Measurements from ENCODE around the gene CACNA1F.

The CACNA1F gene

GRCh38 chrX:49257074-49257790, 24.1 kb upstream of the CACNA1F start:
- no peak for DNase-seq

- DNase-seq = no peak
These were observed 23.3 kb upstream of the CACNA1F start for GRCh38 chrX:49256268-49256995.

GRCh38 chrX:49254639-49255038, 21.5 kb upstream of the CACNA1F start:
- DNase-seq = no peak

GRCh38 chrX:49251325-49251724, 18.2 kb upstream of the CACNA1F start:
- no peak for DNase-seq

GRCh38 chrX:49250578-49250977, 17.4 kb upstream of the CACNA1F start:
- no peak for DNase-seq

- no peak for DNase-seq
These were observed 16.9 kb upstream of the CACNA1F start for GRCh38 chrX:49250066-49250465.

GRCh38 chrX:49249616-49250015, 16.5 kb upstream of the CACNA1F start:
- no peak for DNase-seq

GRCh38 chrX:49249071-49249470, 15.9 kb upstream of the CACNA1F start:
- DNase-seq = no peak

- no peak for DNase-seq
These were observed 15.0 kb upstream of the CACNA1F start for GRCh38 chrX:49247916-49248811.

GRCh38 chrX:49247346-49247745, 14.2 kb upstream of the CACNA1F start:
- DNase-seq = no peak

GRCh38 chrX:49246541-49246940, 13.4 kb upstream of the CACNA1F start:
- no peak for DNase-seq

GRCh38 chrX:49244207-49244606, 11.1 kb upstream of the CACNA1F start:
- DNase-seq = no peak

- DNase-seq = no peak
These were observed 10.0 kb upstream of the CACNA1F start for GRCh38 chrX:49243166-49243565.

- DNase-seq = no peak
These were observed 9.5 kb upstream of the CACNA1F start for GRCh38 chrX:49242545-49243066.

GRCh38 chrX:49238735-49239134, 5.6 kb upstream of the CACNA1F start:
- no peak for DNase-seq

GRCh38 chrX:49237060-49237459, 3.9 kb upstream of the CACNA1F start:
- DNase-seq = no peak

- DNase-seq = no peak
These were observed 881 bp upstream of the CACNA1F start for GRCh38 chrX:49233887-49234555.

GRCh38 chrX:49232525-49232924, 615 bp downstream of the CACNA1F start:
- DNase-seq = no peak

GRCh38 chrX:49231333-49232000, 1.7 kb downstream of the CACNA1F start:
- no peak for DNase-seq

- peak; percentile 84 for DNase-seq
These were observed 2.5 kb downstream of the CACNA1F start for GRCh38 chrX:49230500-49231232.

- DNase-seq = no peak
These were observed 5.0 kb downstream of the CACNA1F start for GRCh38 chrX:49228185-49228584.

All from NCI-H146 (cell line).